PC-9 (cell line): ENCODE data around the gene VWA3B. TPM values are rescaled to one million over a fixed set of nuclear protein-coding genes. Genes with fewer than 3 reads are reported as not detected.

Experiments used
- BruUV-seq: library from RNA; stranded (reverse); fragments of 400-500 nt; replicated peaks from 2 replicates; lab custom pipeline; 2021; lab: Mats Ljungman, UMichigan
- CTCF ChIA-PET: fragments of 300-600 bp; sonication (Branson Sonifier 250); formaldehyde crosslinking; loops from one replicate; lab custom pipeline; 2022; ENCODE audit warnings: antibody characterized with exemption; lab: Charles Lee
- POLR2A ChIA-PET: fragments of 300-600 bp; sonication (Branson Sonifier 250); formaldehyde crosslinking; loops from one replicate; lab custom pipeline; 2022; ENCODE audit warnings: antibody characterized with exemption; ENCODE audit not compliant: unreplicated experiment; lab: Charles Lee
- DNase-seq, 2 experiments: peaks; one replicate each; pipeline versions ENCODE4 v3.0.0 to v3.0.0-alpha.2; 2015 to 2022; ENCODE audit warnings: mixed read lengths in 1 of 2
- H2AFZ ChIP-seq: fragments of 200-600 bp; sonication (generic); 2 replicates; pipeline ENCODE4 v1.8.1; 2017; ENCODE audit warnings: antibody characterized with exemption
- H3F3A ChIP-seq: fragments of 200-600 bp; sonication (generic); 2 replicates; pipeline ENCODE4 v1.8.1; 2017; ENCODE audit warnings: antibody characterized with exemption, mild to moderate bottlenecking, low read depth; ENCODE audit not compliant: insufficient read depth
- H3K27ac ChIP-seq: fragments of 200-600 bp; sonication (generic); 2 replicates; pipeline ENCODE4 v1.6.1; 2016; ENCODE audit warnings: mixed run types
- H3K27me3 ChIP-seq: fragments of 200-600 bp; sonication (generic); 2 replicates; pipeline ENCODE4 v1.6.1; 2016; ENCODE audit warnings: low read depth, mixed run types; ENCODE audit not compliant: insufficient read depth
- H3K36me3 ChIP-seq: fragments of 200-600 bp; sonication (generic); 2 replicates; pipeline ENCODE4 v1.6.1; 2016; ENCODE audit warnings: low read depth, mixed run types
- H3K4me1 ChIP-seq: fragments of 200-600 bp; sonication (generic); replicated peaks from 2 replicates; pipeline ENCODE4 v1.6.1; 2016; ENCODE audit warnings: mixed run types; ENCODE audit not compliant: insufficient read depth
- H3K4me2 ChIP-seq: fragments of 200-600 bp; sonication (generic); 2 replicates; pipeline ENCODE4 v1.6.1; 2017; ENCODE audit warnings: mixed run types
- H3K4me3 ChIP-seq: fragments of 200-600 bp; sonication (generic); 2 replicates; pipeline ENCODE4 v1.6.1; 2016; ENCODE audit warnings: mixed run types
- H3K79me2 ChIP-seq: fragments of 200-600 bp; sonication (generic); 2 replicates; pipeline ENCODE4 v1.6.1; 2017; ENCODE audit warnings: low read depth, mixed run types
- H3K9me2 ChIP-seq: fragments of 200-600 bp; sonication (generic); 2 replicates; pipeline ENCODE4 v1.8.1; 2017; ENCODE audit warnings: mild to moderate bottlenecking; ENCODE audit not compliant: insufficient read depth
- H3K9me3 ChIP-seq: fragments of 200-600 bp; sonication (generic); 2 replicates; pipeline ENCODE4 v1.8.1; 2016; ENCODE audit warnings: low read depth; ENCODE audit not compliant: insufficient read depth
- H4K20me1 ChIP-seq: fragments of 200-600 bp; sonication (generic); 2 replicates; pipeline ENCODE4 v1.8.1; 2017; ENCODE audit not compliant: insufficient read depth
- CTCF ChIP-seq: fragments of 200-600 bp; sonication (generic); conservative IDR thresholded peaks from 2 replicates; pipeline ENCODE4 v1.6.1; 2017; ENCODE audit warnings: mixed run types, antibody characterized with exemption, mild to moderate bottlenecking, moderate library complexity
- EZH2 ChIP-seq: fragments of 200-600 bp; sonication (generic); IDR thresholded peaks from 2 replicates; pipeline ENCODE4 v1.8.0; 2017; ENCODE audit warnings: antibody characterized with exemption, low read depth
- intact Hi-C: fragments of 100-400 bp; cut with micrococcal nuclease; formaldehyde crosslinking; loops from one replicate; pipeline ENCODE4 v1.10.0; 2022; ENCODE audit not compliant: unreplicated experiment
- total RNA-seq: library from RNA; stranded (reverse); gene quantifications from 2 replicates; pipeline ENCODE4 v1.2.3, GENCODE V29; 2021

Gene VWA3B
- total RNA-seq, 1 experiment from 2014 or later: not detected

DNA sequence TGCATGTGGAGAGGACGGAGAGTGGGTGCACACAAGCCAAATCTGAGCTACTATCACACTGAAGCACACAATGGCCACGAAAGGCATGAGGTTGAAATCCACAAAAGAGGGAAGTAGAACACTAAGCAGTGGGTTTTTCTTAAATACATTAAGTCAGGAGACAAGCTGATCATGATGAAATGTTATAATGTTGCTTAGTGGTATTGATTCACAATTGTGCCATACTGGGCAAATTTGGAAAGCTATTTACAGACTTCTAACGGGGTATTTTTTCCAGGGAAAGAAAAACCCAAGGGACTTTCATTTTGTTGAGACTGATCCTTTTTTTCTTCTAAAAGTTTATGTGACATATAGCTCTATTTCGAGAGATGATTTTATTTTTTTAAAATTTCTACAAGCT is 158.5 kb downstream of the VWA3B start:
- ChIA-PET POLR2A (no interaction called here), CTCF (interaction anchor here (0.7 kb wide), 1 partner anchor 439 kb away, joined by 3 read pairs; no protein-coding TSS in a partner anchor)
- Histone ChIP-seq H3F3A (no peaks in the 10 kb centered on the region), H3K36me3 (no peaks in the 10 kb centered on the region), H3K9me3 (peaks cover 9% of the 10 kb centered on the region; the same call in 1 of the 2 replicates), H3K27me3 (no peaks in the 10 kb centered on the region), H3K4me1 (peaks cover 8% of the 10 kb centered on the region), H3K4me3 (no peak overlapping the region), H4K20me1 (no peaks in the 10 kb centered on the region), H3K79me2 (no peaks in the 10 kb centered on the region), H3K9me2 (0 out of 2 replicates have a peak, but pooled peaks cover 5% of the 10 kb centered on the region), H3K4me2 (no peak overlapping the region), H2AFZ (no peak overlapping the region), H3K27ac (no peak overlapping the region)
- TF ChIP-seq EZH2: no peak
- no peak for TF ChIP-seq CTCF
- no TSS peak for BruUV-seq
- no peak for DNase-seq
- intact Hi-C loops: no loop called here

- no TSS peak for BruUV-seq
These were observed 160.4 kb downstream of the VWA3B start for GRCh38 chr2:98247383-98247782.

GRCh38 chr2:98252038-98252773 is 165.2 kb downstream of the VWA3B start:
- H3K79me2 ChIP-seq: no peaks in the 10 kb centered on the region
- intact Hi-C loops: no loop called here
- H3K27ac ChIP-seq: no peak overlapping the region
- ChIA-PET CTCF (no interaction called here), POLR2A (interaction anchor here (0.6 kb wide), 1 partner anchor 511 kb away, joined by 6 read pairs; no protein-coding TSS in a partner anchor)
- H3K9me3 ChIP-seq: peaks cover 4% of the 10 kb centered on the region; the same call in 1 of the 2 replicates
- no peaks in the 10 kb centered on the region for H3F3A ChIP-seq
- BruUV-seq: no TSS peak
- DNase-seq: no peak
- no peak overlapping the region for H3K4me2 ChIP-seq
- no peaks in the 10 kb centered on the region for H3K9me2 ChIP-seq
- H4K20me1 ChIP-seq: no peaks in the 10 kb centered on the region
- no peak for TF ChIP-seq CTCF
- TF ChIP-seq EZH2: no peak
- no peaks in the 10 kb centered on the region for H3K36me3 ChIP-seq
- H3K4me3 ChIP-seq: no peak overlapping the region
- H3K4me1 ChIP-seq: no peaks in the 10 kb centered on the region
- no peaks in the 10 kb centered on the region for H3K27me3 ChIP-seq
- no peak overlapping the region for H2AFZ ChIP-seq

More at GRCh38 chr2:98247383-98247782, 160.4 kb downstream of the VWA3B start:
- DNase-seq: no peak
- ChIA-PET POLR2A (no interaction called here), CTCF (no interaction called here)
- Histone ChIP-seq H3K79me2 (no peaks in the 10 kb centered on the region), H2AFZ (no peak overlapping the region), H3K9me3 (peaks cover 9% of the 10 kb centered on the region; the same call in 1 of the 2 replicates), H3F3A (no peaks in the 10 kb centered on the region), H3K9me2 (no peaks in the 10 kb centered on the region), H3K27ac (no peak overlapping the region), H3K4me1 (no peaks in the 10 kb centered on the region), H3K27me3 (no peaks in the 10 kb centered on the region), H3K4me2 (no peak overlapping the region), H3K36me3 (no peaks in the 10 kb centered on the region), H3K4me3 (no peak overlapping the region), H4K20me1 (no peaks in the 10 kb centered on the region)
- TF ChIP-seq EZH2: no peak
- no peak for TF ChIP-seq CTCF
- intact Hi-C loops: no loop called here
